HG03565 (cell line): ENCODE results near the gene COPZ2.
A peak's percentile ranks its signal among the peaks of the same experiment; 100 is the strongest.
"Not testable (repeated sequence)": the region's sequence is repeated elsewhere in the genome, so short reads cannot be mapped to it uniquely, and the experiment has no call there.

Experiments used
- ATAC-seq: cut with Tn5 transposase; IDR thresholded peaks from one replicate; pipeline ENCODE4 v1.9.1; 2021; ENCODE audit warnings: mild to moderate bottlenecking, moderate library complexity; ENCODE audit not compliant: unreplicated experiment

Gene COPZ2

DNA sequence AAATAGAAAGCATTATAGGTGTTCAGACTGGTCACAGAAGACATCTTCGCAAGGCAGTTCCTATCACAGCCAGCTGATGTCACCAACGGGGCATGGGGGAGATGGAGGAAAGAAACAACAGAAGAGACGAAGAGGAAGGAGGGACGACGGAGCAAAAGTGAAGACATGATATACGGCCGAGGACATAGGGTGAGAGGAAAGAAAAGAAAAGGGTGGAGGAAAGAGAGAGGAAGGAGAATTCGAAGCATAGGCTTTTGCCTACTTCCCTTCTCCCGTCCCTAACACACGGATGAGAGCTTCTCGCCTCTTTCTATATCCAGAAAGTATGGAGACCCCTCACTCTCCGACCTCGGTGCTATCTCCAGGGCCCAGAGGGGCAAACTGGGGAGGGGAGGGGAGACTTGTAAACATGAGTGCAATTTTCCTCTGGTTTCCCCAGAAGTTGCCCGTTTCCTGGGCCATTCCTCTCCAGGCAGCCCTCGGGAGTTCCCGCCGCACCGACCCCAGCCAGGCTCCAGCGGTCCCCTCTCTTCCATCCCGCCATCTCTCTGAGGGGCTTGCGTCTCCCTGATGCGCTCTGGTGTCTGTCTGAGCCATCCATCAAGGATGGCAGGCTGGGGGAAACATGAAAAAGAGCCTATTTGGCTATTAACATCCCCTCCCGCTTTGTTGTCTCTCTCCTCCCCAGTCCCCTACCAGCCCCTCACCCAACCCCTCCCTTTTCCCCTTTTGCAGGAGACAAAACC is 26.0 kb downstream of the COPZ2 start:
- ATAC-seq = no peak

DNA sequence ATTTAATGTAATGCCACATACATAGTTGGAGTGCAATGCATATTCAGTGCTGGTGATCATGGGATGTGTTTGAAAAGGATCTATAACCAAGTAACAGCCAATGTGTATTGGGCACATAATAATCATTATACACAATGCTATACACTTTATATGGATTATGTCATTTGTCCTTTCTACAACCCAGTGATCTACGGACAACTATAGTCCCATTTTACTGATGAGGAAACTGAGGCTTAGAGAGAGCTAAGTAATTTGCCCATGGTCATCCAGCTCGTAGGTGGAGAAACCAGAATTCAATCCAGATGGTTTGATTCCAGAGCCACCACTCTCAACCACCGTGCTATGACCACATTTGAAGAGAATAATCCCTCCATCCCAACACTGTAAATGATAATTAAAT is 27.4 kb downstream of the COPZ2 start:
- no peak for ATAC-seq

DNA sequence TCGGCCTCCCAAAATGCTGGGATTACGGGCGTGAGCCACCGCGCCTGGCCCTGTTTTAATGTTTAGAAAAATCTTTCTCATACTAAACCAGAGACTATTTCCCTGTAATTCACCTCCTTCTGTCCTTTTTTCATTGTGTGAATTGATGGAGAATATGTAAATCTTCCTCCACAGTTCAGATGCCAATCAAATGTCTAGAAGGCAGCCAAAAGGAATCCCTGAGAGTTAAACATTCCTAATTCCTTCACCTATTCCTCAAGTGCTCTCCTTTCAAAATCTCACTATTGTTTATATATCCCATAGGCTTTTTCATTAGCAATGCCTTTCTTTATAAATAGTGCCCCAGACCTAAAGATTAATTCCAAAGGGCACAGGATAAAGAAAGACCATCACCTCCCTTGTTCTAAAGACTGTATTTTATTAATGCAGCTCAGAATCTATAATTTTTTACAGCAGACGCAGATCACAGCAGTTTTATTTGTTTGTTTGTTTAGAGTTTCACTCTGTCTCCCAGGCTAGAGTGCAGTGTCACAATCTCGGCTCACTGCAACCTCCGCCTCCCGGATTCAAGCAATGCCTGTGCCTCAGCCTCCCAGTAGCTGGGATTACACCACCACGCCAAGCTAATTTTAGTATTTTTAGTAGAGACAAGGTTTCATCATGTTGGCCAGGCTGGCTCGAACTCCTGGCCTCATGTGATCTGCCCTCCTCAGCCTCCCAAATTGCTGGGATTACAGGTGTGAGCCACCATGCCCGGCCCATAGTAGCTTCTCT is 30.5 kb downstream of the COPZ2 start:
- no peak for ATAC-seq

DNA sequence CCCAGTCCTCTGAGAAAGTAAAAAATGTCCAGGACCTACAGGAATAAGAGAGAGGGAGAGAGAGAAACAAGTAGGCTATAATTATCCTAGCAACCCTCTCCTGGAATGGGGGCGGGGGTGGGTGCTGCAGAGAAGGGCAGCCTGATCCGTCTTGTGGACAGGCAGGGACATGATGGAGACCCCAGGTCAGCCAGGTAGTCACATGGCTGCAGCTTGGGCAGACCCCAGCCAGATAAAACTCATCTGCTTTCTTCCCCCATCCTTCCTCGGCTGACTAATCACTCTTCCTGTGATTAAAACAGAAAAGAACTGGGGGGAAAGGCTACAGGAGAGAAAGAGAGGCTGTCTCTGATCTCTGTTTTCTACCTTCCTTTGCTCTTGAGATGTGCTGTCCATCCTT is 32.6 kb downstream of the COPZ2 start:
- ATAC-seq = no peak

DNA sequence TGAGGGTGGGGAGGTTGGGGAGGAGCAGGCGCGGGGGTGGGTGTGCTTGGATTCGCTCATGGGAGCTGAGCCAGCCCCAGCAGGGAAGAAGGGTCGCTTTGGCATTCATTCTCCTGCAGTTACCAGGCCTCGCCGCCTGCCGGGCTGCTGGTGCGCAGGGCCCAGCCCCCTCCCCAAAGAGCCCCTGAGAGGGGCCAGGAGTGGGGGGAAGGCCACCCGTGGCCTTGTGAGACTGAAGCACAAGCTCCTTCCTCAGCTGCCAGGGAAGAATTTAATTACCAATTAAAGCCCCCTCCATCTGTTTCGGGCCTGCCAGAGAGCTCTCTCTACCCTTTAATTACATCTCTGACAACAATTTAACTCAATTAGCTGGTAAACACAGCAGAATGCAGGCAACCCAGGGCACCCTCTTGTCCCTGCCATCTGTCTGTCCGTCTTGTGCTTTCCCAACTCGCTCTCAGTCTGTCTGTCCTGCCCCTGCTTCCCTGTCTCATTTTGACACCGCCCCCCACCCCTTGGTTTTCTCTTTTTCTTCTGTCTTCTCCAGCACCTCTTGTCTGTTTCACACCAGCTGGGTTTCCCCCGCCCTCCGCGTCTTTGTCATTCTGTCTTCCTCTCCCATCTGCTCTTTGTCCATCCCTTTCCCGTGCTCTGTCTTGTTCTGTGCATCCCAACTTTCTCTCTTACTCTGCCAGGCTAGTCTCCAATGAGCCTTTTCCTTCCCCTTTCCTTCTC is 34.0 kb downstream of the COPZ2 start:
- ATAC-seq = no peak

DNA sequence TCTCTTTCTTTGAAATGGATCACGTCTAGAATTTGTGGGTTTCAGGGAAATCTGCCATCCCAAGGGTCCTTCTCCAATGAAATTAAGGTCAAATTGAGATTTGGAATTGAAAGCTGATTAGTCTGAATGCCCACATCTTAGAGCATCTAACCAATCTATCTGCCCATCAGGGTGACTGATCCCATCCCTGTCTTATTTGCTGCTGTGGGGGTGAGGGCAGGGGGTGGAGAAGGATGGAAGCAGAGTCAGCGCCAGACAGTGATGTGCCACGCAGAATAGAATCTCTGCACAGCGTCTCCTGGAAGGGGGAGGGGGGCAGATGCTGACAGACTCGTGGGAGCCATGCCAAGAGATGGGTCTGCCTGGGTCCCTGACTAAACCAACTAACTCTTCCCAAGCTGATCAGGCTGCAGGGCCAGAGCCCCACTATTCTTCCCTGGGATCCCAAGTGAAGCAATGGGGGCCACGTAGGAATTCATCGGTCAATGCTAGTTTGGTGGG is 34.6 kb downstream of the COPZ2 start:
- no peak for ATAC-seq

DNA sequence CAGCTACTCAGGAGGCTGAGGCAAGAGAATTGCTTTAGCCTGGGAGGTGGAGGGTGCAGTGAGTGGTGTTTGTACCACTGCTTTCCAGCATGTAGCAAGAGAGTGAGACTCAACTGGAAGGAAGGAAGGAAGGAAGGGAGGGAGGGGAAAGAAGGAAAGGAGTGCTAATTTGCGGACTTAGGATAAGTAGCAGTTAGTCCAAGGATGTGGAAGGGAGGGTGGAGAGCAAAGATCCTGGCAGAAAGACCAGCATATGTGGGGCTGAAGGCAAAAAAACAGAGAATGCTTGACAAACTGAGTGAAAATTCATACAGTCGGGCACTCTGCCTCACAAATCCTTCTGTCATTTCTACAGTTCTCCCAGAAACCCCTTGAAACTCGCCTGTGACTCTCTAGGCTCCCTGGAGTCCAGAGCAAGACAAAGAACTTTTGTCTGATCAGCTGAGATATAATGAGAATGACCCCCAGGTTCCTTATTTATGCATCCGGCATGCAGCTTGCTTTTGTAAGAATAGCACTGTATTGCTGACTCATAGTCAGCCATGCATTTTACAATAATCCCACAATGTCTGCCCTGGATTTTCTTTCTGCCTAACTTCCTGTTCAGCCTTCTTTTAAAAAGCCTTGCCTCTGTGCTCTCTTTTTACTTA is 35.2 kb downstream of the COPZ2 start:
- peak; percentile 48 for ATAC-seq

DNA sequence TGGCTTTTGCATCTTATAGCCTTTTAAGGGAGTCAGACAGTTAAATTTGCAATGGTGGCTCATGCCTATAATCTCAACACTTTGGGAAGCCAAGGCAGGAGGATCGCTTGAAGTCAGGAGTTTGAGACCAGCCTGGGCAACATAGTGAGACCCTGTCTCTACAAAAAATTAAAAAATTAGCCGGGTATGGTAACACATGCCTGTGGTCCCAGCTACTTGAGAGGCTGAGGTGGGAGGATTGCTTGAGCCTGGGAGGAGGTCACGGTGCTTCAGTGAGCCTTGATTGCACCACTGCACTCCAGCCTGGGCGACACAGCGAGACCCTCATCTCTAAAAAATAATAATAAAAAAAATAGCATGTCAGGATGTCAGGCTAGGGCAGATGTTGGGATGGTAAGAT is 35.9 kb downstream of the COPZ2 start:
- not testable (repeated sequence) for ATAC-seq

DNA sequence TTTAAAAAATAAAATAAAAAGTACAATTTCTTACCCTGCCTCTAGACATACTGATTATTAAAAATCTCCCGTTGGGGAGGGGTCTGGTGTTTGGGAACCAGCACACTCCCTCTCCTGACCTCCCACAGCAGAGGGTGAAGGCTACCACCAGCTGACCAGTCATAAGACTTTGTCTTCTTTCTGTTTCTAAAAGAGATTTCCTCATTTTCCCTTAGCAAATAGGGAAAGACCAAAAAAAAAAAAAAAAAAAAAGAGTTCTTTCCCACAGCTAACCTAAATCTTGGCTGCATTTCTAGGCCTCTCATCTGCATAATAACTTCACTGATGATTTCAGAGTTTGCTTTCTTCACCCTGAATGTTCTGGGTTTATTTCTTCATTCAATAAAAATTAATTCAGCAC is 36.4 kb downstream of the COPZ2 start:
- ATAC-seq = no peak

DNA sequence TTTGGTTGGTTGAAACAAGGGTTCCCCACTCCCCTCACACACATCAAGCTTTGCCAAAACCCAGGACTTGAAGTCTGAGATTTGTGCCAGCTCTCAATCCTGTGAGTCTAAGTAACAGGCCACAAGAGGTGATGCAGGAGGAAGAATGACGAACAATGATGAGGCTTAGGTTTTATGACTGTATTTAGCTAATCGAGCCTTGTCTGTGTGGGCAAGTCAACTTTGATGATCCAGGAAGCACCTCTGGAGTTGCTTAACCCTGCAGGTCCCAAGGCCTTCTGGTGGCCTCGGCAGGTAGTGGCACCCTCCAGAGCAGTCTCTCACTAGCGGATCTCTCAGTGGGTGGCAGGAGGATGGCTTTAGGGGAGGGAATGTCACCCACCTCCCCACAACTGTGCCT is 38.0 kb downstream of the COPZ2 start:
- no peak for ATAC-seq

DNA sequence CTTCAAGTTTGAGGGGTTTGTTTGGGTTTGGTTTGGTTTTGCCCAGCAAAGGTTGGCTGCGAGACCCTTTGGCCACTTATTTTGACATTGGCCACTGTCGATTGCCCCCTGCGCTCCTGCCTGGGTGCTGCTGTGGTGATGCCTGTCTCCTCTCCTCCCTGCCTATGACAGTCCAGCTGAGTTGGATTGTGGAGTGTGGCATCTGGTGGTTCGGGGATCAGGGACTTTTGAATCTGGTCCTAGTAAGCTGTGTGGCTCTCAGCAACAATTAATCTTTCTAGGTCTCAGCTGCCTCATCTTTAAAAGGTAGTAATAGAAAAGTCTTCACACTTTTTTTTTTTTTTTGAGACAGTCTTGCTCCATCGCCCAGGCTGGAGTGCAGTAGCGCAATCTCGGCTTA is 39.6 kb downstream of the COPZ2 start:
- no peak for ATAC-seq

DNA sequence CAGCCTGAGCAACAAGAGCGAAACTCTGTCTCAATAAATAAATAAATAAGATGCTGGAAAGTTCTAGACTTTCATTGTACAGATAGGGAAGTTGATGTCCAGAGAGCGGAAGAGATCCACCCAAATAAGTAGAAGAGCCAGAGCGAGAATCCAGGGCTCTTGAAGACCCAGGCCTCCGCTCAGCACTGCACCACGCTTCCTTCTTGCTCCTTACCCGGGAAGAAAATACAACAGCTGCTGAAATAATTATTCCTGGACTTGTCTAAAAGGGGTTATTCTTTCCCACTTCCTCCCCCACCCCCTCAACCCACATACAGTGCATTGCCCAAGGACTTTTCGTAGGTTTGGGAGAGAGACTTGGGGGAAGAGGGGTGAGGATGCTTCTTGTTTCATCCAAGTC is 40.0 kb downstream of the COPZ2 start:
- ATAC-seq = no peak

DNA sequence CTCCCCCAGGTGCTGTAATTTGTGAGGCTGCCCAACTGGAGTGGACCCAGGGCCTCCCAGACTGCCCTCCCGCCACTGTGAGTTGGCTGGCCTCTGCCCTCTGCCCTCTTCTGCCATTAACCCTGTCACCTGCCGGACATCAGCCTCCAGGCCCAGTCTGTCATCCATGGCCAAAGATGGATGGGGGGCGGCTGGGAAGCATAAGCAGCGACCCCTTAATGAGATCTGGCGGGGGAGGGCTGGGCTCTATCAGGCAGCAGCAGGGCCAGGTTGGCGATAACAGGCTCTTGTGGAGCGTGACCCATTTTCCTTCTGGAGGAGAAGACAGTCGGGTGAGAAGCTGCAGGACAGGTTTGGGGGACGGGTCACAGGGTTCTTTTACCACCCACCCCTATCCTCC is 41.4 kb downstream of the COPZ2 start:
- no peak for ATAC-seq

DNA sequence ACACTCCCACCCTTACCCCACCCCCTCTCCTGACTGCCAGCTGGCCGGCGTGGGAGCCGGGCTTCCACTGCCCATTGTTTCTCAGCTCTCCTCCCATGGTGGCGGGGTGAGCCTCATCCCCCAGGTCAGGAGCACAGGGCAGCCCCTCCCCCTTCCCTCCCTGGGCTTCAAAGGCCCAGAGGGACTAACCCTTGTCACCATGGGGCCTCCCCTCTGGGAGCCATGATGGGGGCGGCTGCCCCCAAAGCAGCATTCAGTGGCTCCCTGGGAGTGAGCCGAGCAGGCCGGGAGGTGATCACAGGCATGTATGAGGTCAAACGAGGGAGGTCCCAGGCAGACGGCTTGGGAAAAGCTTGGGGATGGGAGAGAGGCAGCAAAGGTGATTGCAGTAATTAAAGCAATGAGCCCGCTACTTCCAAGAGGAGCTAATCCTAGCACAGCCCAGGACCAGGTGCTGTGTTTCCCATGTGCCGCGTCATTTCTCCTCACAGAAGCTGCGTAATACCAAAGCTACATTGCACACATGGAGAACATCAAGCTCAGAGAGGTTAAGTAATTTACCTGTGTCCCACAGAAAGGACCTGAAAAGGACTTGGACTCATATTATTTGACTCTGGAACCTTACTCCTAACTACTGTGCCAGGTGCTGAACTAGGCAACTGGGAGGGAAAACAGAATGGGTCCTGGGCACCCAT is 42.2 kb downstream of the COPZ2 start:
- ATAC-seq = no peak

DNA sequence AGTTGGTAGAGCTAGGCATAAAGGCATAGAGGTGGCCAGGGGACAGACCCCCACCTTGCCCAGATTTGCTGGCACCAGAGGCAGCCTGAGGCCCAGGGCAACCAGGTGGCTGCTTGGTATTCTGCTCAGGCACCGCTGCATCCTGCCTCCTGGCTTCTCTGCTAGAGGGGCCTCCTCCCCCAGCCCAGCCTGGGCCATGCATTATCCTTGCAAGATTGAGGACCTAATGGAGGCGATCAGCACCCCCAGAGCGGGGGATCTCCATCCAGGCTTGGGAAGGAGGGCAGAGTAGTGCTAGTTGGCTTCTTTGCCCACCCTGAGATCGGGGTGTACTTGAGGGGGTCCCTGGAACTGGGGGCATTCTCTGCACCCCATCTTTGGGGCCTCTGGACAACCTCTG is 42.9 kb downstream of the COPZ2 start:
- ATAC-seq = no peak

DNA sequence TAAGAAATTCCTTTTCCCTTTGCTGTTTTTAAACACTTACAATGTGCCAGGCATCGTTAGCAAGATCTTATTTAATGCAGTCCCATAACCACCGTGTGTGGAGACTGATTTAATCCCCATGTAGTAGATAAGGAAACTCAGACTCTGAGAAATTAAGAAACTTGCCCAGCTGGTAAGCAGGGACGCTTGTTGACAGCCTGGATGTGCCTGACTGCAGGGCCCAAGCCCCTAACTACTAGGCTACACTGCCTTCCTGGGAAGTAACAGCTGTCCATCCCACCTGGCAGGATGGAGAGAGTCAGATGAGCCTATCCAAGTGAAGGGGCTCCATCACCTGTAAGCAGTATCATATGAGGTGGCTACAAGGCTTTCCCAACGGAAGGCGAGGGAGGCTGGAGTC is 43.6 kb downstream of the COPZ2 start:
- no peak for ATAC-seq

DNA sequence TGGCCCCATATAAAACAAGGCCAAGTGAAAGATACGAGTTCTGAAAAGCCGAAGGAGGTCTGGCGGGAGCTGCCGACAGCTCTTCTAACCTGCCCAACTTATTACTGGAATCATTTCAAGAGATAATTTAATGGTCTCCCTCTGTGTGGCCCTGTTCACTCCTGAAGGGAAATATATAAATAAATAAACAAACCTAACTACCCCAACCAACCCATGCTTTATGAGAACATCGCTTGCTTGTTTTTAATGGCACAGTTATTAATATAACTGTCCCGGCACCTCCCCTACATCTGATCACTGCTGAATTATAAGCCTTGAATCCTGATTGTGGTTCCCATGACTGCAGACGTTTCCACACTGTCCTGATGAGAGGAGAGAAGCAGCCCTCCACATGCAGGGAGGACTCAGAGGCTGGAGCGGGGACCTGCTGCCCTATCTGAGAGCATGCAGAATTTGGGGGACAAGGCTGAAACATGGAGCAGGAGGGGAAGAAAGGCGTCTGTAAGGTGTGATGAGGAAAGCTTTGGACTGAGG is 44.5 kb downstream of the COPZ2 start:
- no peak for ATAC-seq

DNA sequence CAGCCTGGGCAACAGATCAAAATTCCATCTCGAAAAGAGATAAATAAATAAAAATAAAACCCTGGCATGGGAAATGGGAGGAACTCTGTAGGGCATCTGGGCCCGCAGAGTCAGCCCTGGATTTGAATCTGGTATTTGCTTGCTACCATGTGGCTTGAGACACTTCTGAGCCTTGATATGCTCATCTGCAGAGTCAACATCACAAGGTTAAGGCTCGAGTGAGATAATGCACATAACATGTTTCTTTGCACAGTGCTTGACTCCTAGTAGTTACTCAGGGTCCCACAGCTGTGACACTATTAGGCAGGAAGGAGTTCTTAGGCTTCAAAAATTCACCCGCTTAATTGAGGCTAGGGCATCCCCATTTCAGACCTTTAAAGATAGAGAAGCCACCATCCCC is 45.4 kb downstream of the COPZ2 start:
- ATAC-seq = no peak

DNA sequence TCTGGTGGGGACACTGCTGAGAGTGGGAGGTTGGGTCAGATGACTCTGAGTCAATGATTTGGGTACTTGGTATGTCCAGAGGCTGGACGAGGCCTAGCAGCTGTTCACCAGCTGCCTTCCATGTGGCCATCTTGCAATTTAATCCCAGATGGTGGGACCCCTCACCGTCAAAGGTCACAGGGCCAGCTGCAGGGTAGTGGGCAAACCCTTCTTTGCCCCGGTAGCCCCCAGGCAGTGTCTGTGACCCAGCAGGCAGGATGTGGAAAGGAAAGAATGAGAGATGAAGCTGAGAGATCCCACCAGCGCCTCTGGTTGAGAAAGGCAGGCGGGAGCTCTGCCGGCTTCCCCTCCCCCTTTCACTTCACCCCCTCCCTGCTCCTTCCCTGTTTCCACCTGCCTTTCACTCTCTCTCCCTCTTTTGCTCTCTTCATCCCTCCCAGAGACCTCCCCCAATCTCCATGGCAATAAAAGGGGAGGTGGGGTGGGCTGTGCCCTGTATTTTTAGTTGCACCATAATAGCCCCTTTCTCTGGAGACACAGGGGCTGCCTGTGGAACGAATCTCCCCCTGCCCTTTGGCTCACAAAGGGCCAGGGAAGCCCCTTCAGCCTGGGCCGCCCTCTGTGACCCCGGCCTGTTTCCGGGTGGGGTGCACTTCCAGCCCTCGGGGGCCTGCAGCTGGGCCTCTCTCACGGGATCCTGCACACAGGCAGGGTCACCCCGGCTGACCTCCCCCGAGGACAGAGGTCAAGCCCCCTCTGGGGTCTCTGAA is 46.5 kb downstream of the COPZ2 start:
- no peak for ATAC-seq

DNA sequence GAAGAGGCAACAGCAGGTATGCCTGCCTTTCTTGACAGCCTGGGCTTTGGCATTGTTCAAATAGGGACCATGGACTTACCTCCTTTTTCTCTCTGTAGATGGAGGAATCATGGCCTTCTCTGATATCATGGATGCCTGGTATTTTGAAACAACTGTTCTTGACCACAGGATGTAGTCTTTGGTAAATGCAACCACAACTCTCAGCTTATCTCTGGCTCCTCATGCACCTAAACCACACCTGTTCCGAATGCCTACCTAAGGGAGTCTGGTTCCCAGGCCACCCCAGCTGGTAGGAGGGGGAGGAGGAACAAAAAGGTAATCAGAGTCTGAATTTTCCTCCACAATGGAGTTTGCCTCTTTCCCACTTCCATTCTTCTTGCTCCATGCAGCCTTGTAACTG is 47.9 kb downstream of the COPZ2 start:
- no peak for ATAC-seq
